HG03108 (cell line): ENCODE results near the gene TBX10.
"Not testable (repeated sequence)": the region's sequence is repeated elsewhere in the genome, so short reads cannot be mapped to it uniquely, and the experiment has no call there.

ENCODE experiments used
- ATAC-seq: cut with Tn5 transposase; IDR thresholded peaks from one replicate; pipeline ENCODE4 v1.9.1; 2021; ENCODE audit warnings: moderate library complexity; ENCODE audit not compliant: unreplicated experiment

Gene TBX10

DNA sequence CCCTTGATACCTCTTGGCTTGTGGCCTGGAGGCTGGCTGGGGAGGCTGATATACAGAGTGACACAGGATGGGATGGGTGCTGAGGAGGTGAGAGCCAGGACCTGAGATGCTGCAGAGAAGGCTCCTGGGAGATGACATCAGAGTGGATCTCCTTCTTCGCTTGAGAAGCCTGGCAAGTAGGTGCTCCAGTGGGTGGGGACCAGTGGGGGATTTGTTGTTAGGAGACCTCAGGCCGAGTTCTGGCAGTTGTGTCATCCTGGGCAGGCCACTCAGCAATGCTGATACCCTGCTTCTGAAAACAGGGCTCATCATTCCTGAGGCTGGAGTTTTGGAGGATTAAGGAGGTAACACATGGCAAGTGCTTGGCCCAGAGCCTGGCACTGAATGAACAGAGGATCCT lies 34.7 kb downstream of the TBX10 start:
- ATAC-seq: no peak

DNA sequence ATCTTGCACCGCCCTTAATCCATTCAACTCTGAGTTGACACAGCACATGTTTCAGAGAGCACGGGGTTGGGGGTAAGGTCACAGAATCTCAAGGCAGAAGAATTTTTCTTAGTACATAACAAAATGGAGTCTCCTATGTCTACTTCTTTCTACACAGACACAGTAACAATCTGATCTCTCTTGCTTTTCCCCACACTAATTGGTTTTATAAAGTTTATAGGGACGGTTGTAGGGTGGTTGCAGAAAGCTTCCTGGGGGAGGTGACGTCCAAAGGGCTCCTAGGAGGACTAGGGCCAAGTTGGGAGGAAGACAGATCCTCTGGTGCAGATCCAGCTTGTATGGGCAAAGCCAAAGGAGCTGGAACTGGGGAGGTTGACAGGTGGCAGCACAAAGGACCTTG lies 35.4 kb downstream of the TBX10 start:
- ATAC-seq: not testable (repeated sequence)

DNA sequence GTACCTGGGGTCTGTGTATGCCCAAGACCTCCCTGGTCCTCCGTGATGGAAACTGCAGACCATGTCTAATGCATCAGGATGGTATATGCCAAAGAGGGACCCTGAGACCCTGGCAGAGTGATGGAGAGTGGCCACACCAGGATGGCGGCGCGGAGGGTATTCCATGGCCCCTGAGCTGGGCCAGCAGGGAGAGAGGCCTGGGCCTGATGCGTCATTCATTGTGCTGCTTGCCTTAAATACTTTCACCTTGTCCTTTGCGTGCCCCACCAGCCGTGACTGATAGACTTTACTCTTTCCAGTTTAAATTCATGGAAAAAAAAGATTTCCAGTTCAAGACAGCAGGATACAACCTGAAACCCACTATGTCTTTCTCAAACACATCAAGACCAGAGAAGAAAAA lies 38.5 kb downstream of the TBX10 start:
- ATAC-seq: no peak

DNA sequence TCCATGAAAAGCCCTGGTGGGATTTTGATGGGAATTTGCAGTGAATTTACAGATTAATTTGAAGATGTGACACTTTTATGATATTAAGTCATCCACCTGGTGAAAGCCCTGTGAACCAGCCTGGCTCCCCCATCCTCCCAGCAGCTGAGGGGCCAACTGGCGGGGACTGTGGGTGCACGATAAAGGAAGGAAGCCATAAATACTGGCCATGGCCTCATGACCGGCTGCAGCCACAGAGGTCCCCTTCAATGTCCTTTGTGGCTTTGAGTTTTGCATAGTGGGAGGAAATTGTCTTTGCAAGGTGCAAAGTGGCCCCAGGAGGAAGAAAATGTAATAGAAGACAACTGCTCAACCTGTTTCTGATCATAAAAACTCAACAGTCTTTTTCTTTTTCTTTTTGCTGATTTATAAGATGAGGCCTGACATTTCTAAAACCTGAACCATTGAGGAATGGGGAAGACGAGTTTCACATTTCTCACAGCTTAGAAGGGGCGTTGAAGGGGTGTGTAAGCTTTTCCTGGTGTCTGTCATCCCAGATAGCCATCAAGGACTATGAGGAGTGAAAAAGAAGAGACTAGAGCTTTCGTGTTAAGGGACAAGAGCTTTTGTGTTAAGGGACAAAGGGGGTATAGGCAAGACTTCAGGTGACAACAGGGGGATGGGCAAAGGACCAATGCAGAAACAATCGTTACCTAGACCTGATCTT lies 39.1 kb downstream of the TBX10 start:
- no peak for ATAC-seq

GRCh38 chr11:67599149-67599548 lies 40.4 kb downstream of the TBX10 start:
- no peak for ATAC-seq

DNA sequence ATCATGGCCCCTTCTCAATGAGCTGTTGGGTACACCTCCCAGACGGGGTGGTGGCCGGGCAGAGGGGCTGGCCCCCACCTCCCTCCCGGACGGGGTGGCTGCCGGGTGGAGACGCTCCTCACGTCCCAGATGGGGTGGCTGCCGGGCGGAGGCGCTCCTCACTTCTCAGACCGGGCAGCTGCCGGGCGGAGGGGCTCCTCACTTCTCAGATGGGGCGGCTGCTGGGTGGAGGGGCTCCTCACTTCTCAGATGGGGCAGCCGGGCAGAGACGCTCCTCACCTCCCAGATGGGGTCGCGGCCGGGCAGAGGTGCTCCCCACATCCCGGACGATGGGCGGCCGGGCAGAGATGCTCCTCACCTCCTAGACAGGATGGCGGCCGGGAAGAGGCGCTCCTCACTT lies 41.6 kb downstream of the TBX10 start:
- not testable (repeated sequence) for ATAC-seq

- not testable (repeated sequence) for ATAC-seq
These were observed 42.1 kb downstream of the TBX10 start for GRCh38 chr11:67597458-67597857.

DNA sequence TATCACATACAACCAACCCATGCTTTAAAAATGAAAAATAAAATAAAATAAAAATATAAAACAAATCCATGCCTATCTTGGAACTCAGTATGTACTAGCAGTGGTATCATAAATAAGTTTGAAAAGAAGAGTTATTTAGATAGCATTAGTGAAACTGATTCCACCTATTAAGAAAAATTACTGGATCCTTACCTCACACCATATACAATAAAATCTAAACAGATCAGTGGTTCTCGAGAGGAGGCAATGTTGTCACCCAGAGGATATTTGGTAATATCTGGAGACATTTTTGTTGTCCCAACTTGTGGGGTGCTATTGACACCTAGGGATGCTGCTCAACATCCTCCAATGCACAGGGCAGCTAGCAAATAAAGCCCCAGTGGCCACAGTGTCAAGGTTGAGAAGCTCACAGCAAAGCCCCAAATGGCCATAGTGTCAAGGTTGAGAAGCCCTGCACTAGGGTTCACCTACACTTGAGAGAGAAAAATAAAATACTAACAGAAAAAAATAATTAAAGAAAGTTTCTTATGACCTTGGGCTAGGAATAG lies 42.7 kb downstream of the TBX10 start:
- ATAC-seq: no peak

- no peak for ATAC-seq
These were observed 45.1 kb downstream of the TBX10 start for GRCh38 chr11:67594480-67594879.

DNA sequence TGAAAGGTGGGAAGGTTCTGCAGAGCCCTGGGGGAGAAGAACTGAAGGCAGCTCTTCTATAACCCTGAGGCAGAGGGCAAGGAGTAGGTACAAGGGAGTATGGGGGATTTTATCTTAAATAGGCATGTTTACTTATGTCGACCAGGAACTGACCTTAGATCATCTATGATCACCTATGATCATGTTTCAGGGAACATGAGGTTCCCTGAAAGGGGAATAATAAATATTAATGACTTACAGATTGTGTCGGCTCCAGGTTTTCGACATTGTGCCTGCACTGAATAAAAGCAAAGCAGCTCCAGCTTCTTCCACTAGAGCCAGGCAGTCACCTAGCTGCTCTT lies 46.0 kb downstream of the TBX10 start:
- ATAC-seq: no peak

DNA sequence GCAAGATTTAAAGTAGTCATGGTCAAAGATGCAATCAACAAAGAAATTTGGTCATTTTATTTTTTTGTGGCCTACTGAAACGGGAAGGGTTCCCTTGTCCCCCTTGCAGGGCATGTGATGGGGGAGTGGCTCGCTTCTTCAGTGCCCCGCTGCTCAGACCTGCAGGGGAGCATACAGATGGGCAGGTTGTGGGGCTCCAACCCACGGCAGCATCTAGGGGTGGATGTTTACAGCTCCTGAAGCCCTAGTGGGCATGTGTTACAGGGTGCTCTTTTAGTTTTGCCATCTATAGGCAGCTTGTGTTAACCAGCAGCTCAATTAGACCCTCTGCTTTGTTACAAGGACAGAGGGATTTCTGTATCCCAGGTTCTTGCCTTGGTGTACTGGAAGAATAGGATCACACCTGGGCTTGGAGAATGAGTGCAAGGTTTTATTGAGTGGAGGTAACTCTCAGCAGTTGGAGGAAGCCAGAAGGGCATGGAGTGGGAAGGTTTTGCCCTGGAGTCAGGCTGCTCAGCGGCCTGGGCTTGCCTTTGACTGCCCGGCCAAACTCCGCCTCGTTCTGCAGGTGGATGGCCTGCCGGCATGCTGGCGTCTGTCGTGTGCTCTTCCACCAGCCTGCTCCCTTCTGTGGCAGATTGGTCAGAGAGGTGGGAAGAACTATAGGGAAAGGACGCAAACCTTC lies 46.5 kb downstream of the TBX10 start:
- ATAC-seq: no peak

DNA sequence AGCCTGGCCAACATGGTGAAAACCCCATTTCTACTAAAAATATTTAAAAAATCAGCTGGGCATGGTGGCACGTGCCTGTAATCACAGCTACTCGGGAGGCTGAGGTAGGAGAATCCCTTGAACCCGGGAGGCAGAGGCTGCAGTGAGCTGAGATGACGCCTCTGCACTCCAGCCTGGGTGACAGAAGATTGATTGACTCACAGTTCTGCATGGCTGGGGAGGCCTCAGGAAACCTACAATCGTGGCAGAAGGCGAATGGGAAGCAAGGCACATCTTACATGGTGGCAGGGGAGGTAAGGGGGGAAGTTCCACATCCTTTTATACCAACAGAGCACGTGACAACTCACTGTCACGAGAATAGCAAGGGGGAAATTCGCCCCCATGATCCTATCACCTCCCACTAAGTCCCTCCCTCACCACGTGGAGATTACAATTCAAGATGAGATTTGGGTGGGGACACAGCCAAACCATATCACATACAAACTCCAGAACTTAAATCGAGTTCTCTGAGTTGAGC lies 50.6 kb downstream of the TBX10 start:
- ATAC-seq: not testable (repeated sequence)

GRCh38 chr11:67588136-67588503 lies 51.4 kb downstream of the TBX10 start:
- peak; percentile 19 for ATAC-seq

- ATAC-seq: no peak
These were observed 52.9 kb downstream of the TBX10 start for GRCh38 chr11:67586568-67587250.

DNA sequence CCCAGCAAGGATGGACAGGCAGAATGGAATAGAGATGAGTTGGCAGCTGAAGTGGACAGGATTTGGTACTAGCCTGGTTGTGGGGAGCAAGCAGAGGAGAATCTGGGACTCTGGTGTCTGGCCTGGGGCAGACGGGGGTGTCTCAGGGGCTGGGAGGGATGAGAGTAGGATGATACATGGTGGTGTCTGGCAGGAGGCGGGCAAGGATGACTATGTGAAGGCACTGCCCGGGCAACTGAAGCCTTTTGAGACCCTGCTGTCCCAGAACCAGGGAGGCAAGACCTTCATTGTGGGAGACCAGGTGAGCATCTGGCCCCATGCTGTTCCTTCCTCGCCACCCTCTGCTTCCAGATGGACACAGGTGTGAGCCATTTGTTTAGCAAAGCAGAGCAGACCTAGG lies 53.7 kb downstream of the TBX10 start:
- ATAC-seq: no peak

GRCh38 chr11:67584881-67585873 lies 54.4 kb downstream of the TBX10 start:
- ATAC-seq: no peak

- no peak for ATAC-seq
These were observed 55.2 kb downstream of the TBX10 start for GRCh38 chr11:67584205-67584880.

DNA sequence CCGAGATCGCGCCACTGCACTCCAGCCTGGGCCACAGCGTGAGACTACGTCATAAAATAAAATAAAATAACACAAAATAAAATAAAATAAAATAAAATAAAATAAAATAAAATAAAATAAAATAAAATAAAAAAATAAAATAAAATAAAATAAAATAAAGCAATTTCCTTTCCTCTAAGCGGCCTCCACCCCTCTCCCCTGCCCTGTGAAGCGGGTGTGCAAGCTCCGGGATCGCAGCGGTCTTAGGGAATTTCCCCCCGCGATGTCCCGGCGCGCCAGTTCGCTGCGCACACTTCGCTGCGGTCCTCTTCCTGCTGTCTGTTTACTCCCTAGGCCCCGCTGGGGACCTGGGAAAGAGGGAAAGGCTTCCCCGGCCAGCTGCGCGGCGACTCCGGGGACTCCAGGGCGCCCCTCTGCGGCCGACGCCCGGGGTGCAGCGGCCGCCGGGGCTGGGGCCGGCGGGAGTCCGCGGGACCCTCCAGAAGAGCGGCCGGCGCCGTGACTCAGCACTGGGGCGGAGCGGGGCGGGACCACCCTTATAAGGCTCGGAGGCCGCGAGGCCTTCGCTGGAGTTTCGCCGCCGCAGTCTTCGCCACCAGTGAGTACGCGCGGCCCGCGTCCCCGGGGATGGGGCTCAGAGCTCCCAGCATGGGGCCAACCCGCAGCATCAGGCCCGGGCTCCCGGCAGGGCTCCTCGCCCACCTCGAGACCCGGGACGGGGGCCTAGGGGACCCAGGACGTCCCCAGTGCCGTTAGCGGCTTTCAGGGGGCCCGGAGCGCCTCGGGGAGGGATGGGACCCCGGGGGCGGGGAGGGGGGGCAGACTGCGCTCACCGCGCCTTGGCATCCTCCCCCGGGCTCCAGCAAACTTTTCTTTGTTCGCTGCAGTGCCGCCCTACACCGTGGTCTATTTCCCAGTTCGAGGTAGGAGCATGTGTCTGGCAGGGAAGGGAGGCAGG lies 56.0 kb downstream of the TBX10 start, which contains the start of gene GSTP1:
GSTP1 (plus strand) TSS at position 566 of the 958 bp plus-strand sequence; CDS start at position 598, 32 bp downstream.
- ATAC-seq: peak; percentile 57

GRCh38 chr11:67582011-67582410 lies 57.6 kb downstream of the TBX10 start:
- no peak for ATAC-seq
